SK-N-SH treated with all-trans-retinoic acid at 6 μM for 48 hours (cell line): ENCODE results near the gene PPRC1.

Experiments used
- ATAC-seq: fragments of 200-7000 bp; cut with Tn5 transposase; 3 replicates; pipeline ENCODE4 v1.9.1; 2020; ENCODE audit warnings: mild to moderate bottlenecking, moderate library complexity
- ARNTL ChIP-seq: fragments of 450-650 bp; formaldehyde crosslinking; IDR thresholded peaks from 2 replicates; pipeline ENCODE4 v1.5.0; 2020; ENCODE audit warnings: low read depth, mild to moderate bottlenecking, moderate library complexity, borderline replicate concordance
- BACH2 ChIP-seq: fragments of 250-450 bp; sonication (Bioruptor Pico); IDR thresholded peaks from 2 replicates; pipeline ENCODE4 v1.9.0; 2021; ENCODE audit warnings: mild to moderate bottlenecking, borderline replicate concordance
- CREB5 ChIP-seq: fragments of 250-450 bp; sonication (Bioruptor Pico); IDR thresholded peaks from 2 replicates; pipeline ENCODE4 v1.5.1; 2020; ENCODE audit warnings: low read depth, mild to moderate bottlenecking, moderate library complexity
- CSDC2 ChIP-seq: fragments of 250-450 bp; sonication (Bioruptor Pico); IDR thresholded peaks from 2 replicates; pipeline ENCODE4 v1.5.0; 2020; ENCODE audit warnings: mild to moderate bottlenecking, moderate library complexity
- ESRRG ChIP-seq: fragments of 250-450 bp; sonication (Bioruptor Pico); IDR thresholded peaks from 2 replicates; pipeline ENCODE4 v1.6.1; 2021; ENCODE audit warnings: mild to moderate bottlenecking
- OSR1 ChIP-seq: fragments of 250-450 bp; sonication (Bioruptor Pico); IDR thresholded peaks from 2 replicates; pipeline ENCODE4 v1.8.0; 2022; ENCODE audit warnings: moderate library complexity, mild to moderate bottlenecking, inconsistent platforms
- POU6F1 ChIP-seq: fragments of 250-450 bp; sonication (Bioruptor Pico); IDR thresholded peaks from 2 replicates; pipeline ENCODE4 v1.8.0; 2021; ENCODE audit warnings: low read depth, mild to moderate bottlenecking, moderate library complexity, borderline replicate concordance
- PPARA ChIP-seq: fragments of 250-450 bp; sonication (Bioruptor Pico); IDR thresholded peaks from 2 replicates; pipeline ENCODE4 v1.5.0; 2020; ENCODE audit warnings: mild to moderate bottlenecking, borderline replicate concordance
- RARB ChIP-seq: fragments of 250-450 bp; sonication (Bioruptor Pico); IDR thresholded peaks from 2 replicates; pipeline ENCODE4 v1.8.0; 2021; ENCODE audit warnings: mild to moderate bottlenecking, moderate library complexity
- SNAI2 ChIP-seq: fragments of 250-450 bp; sonication (Bioruptor Pico); IDR thresholded peaks from 2 replicates; pipeline ENCODE4 v1.5.0; 2020; ENCODE audit warnings: mild to moderate bottlenecking, moderate library complexity
- TCF4 ChIP-seq: fragments of 250-450 bp; sonication (Bioruptor Pico); IDR thresholded peaks from 2 replicates; pipeline ENCODE4 v1.8.0; 2021; ENCODE audit warnings: mild to moderate bottlenecking, moderate library complexity, borderline replicate concordance
- TOX ChIP-seq: fragments of 250-450 bp; sonication (Bioruptor Pico); IDR thresholded peaks from 2 replicates; pipeline ENCODE4 v1.8.0; 2021; ENCODE audit warnings: mild to moderate bottlenecking, moderate library complexity, borderline replicate concordance
- TSHZ2 ChIP-seq: fragments of 250-450 bp; sonication (Bioruptor Pico); IDR thresholded peaks from 2 replicates; pipeline ENCODE4 v1.5.0; 2020; ENCODE audit warnings: mild to moderate bottlenecking, moderate library complexity
- ZFP30 ChIP-seq: fragments of 450-650 bp; formaldehyde crosslinking; IDR thresholded peaks from 2 replicates; pipeline ENCODE4 v1.5.0; 2022; ENCODE audit warnings: mild to moderate bottlenecking, moderate library complexity
- ZNF565 ChIP-seq: fragments of 450-650 bp; formaldehyde crosslinking; conservative IDR thresholded peaks from 2 replicates; pipeline ENCODE4 v1.5.0; 2020; ENCODE audit warnings: low read depth, mild to moderate bottlenecking, moderate library complexity
- ZNF70 ChIP-seq: fragments of 450-650 bp; formaldehyde crosslinking; IDR thresholded peaks from 2 replicates; pipeline ENCODE4 v1.5.0; 2020; ENCODE audit warnings: mild to moderate bottlenecking, moderate library complexity
- ZNF8 ChIP-seq: fragments of 450-650 bp; formaldehyde crosslinking; IDR thresholded peaks from 2 replicates; pipeline ENCODE4 v1.5.0; 2020; ENCODE audit warnings: mild to moderate bottlenecking, moderate library complexity
- TF ChIP-seq, protein P1 (sequence below): fragments of 250-450 bp; sonication (Bioruptor Pico); IDR thresholded peaks from 2 replicates; pipeline ENCODE4 v1.5.1; 2021; ENCODE audit warnings: mild to moderate bottlenecking, moderate library complexity
- TF ChIP-seq, protein P2 (sequence below): fragments of 250-450 bp; sonication (Bioruptor Pico); IDR thresholded peaks from 2 replicates; pipeline ENCODE4 v1.8.0; 2020; ENCODE audit warnings: mild to moderate bottlenecking, moderate library complexity, borderline replicate concordance

Gene PPRC1

GRCh38 chr10:102123223-102123622 lies 9.6 kb upstream of the PPRC1 start (continued):
- no peak for TF ChIP-seq TSHZ2 (CRISPR knock-in tag)
- no peak for TF ChIP-seq TOX

- TF ChIP-seq BACH2 (CRISPR knock-in tag) (no peak), ZFP30 (CRISPR knock-in tag) (no peak), CREB5 (no peak), ZNF565 (no peak), RARB (CRISPR knock-in tag) (no peak), ZNF70 (CRISPR knock-in tag) (no peak), CSDC2 (no peak), OSR1 (CRISPR knock-in tag) (no peak), ARNTL (CRISPR knock-in tag) (no peak), ZNF8 (CRISPR knock-in tag) (no peak), POU6F1 (CRISPR knock-in tag) (no peak), TCF4 (CRISPR knock-in tag) (no peak), ESRRG (CRISPR knock-in tag) (no peak), TOX (no peak), PPARA (CRISPR knock-in tag) (no peak), TSHZ2 (CRISPR knock-in tag) (no peak), SNAI2 (CRISPR knock-in tag) (no peak)
- TF ChIP-seq, protein P1, sequence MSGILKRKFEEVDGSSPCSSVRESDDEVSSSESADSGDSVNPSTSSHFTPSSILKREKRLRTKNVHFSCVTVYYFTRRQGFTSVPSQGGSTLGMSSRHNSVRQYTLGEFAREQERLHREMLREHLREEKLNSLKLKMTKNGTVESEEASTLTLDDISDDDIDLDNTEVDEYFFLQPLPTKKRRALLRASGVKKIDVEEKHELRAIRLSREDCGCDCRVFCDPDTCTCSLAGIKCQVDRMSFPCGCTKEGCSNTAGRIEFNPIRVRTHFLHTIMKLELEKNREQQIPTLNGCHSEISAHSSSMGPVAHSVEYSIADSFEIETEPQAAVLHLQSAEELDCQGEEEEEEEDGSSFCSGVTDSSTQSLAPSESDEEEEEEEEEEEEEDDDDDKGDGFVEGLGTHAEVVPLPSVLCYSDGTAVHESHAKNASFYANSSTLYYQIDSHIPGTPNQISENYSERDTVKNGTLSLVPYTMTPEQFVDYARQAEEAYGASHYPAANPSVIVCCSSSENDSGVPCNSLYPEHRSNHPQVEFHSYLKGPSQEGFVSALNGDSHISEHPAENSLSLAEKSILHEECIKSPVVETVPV (CRISPR knock-in tag), result no peak
- TF ChIP-seq, protein P2, sequence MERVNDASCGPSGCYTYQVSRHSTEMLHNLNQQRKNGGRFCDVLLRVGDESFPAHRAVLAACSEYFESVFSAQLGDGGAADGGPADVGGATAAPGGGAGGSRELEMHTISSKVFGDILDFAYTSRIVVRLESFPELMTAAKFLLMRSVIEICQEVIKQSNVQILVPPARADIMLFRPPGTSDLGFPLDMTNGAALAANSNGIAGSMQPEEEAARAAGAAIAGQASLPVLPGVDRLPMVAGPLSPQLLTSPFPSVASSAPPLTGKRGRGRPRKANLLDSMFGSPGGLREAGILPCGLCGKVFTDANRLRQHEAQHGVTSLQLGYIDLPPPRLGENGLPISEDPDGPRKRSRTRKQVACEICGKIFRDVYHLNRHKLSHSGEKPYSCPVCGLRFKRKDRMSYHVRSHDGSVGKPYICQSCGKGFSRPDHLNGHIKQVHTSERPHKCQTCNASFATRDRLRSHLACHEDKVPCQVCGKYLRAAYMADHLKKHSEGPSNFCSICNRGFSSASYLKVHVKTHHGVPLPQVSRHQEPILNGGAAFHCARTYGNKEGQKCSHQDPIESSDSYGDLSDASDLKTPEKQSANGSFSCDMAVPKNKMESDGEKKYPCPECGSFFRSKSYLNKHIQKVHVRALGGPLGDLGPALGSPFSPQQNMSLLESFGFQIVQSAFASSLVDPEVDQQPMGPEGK, result no peak
- ATAC-seq, result no peak
Observed at GRCh38 chr10:102131286-102132170, 1.3 kb upstream of the PPRC1 start.
